Nephron (organoid): ENCODE results near the gene PTCHD1.

Source experiments
- H3K27ac Mint-ChIP-seq, 3 experiments: 2 replicates each; pipeline ENCODE4 v1.8.0; 2020; ENCODE audit warnings: mixed read lengths in 3 of 3, mild to moderate bottlenecking in 2 of 3, moderate library complexity in 1 of 3
- H3K27me3 Mint-ChIP-seq: 2 replicates; pipeline ENCODE4 v1.8.0; 2021; ENCODE audit warnings: low read depth, mild to moderate bottlenecking, moderate library complexity, mixed read lengths
- H3K36me3 Mint-ChIP-seq: 2 replicates; pipeline ENCODE4 v1.8.0; 2020; ENCODE audit warnings: low read depth, mixed read lengths
- H3K4me1 Mint-ChIP-seq: 2 replicates; pipeline ENCODE4 v1.8.0; 2020; ENCODE audit warnings: mixed read lengths
- H3K4me3 Mint-ChIP-seq, 3 experiments: 2 replicates each; pipeline ENCODE4 v1.8.0; 2020; ENCODE audit warnings: mild to moderate bottlenecking in 3 of 3, mixed read lengths in 3 of 3, moderate library complexity in 2 of 3
- H3K9me3 Mint-ChIP-seq: 2 replicates; pipeline ENCODE4 v1.8.0; 2020; ENCODE audit warnings: mixed read lengths
- TF ChIP-seq, protein P1 (sequence below), 3 experiments: fragments of 200-600 bp; sonication (generic); IDR thresholded peaks; one replicate each; pipeline ENCODE4 v1.5.0; 2021; ENCODE audit warnings: antibody characterized with exemption in 3 of 3; ENCODE audit not compliant: unreplicated experiment in 3 of 3

The PTCHD1 gene

GRCh38 chrX:23376581-23376980 is 41.9 kb downstream of the PTCHD1 start:
- H3K4me1 Mint-ChIP-seq = peaks cover 42% of the 10 kb centered on the region
- H3K27ac Mint-ChIP-seq = peak overlapping the region in 2 of 3 experiments; percentile 18 to 28
- H3K4me3 Mint-ChIP-seq = no peak overlapping the region
- H3K27me3 Mint-ChIP-seq = peaks cover 3% of the 10 kb centered on the region
- H3K36me3 Mint-ChIP-seq = no peaks in the 10 kb centered on the region
- TF ChIP-seq, protein P1, sequence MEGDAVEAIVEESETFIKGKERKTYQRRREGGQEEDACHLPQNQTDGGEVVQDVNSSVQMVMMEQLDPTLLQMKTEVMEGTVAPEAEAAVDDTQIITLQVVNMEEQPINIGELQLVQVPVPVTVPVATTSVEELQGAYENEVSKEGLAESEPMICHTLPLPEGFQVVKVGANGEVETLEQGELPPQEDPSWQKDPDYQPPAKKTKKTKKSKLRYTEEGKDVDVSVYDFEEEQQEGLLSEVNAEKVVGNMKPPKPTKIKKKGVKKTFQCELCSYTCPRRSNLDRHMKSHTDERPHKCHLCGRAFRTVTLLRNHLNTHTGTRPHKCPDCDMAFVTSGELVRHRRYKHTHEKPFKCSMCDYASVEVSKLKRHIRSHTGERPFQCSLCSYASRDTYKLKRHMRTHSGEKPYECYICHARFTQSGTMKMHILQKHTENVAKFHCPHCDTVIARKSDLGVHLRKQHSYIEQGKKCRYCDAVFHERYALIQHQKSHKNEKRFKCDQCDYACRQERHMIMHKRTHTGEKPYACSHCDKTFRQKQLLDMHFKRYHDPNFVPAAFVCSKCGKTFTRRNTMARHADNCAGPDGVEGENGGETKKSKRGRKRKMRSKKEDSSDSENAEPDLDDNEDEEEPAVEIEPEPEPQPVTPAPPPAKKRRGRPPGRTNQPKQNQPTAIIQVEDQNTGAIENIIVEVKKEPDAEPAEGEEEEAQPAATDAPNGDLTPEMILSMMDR (IDR thresholded peaks at IDR 0.05; ENCODE audit: unreplicated experiment in 3 of 3) = no peak
- H3K9me3 Mint-ChIP-seq = no peaks in the 10 kb centered on the region

- no peak overlapping the region for H3K4me3 Mint-ChIP-seq
Measured at GRCh38 chrX:23380581-23380980, 45.9 kb downstream of the PTCHD1 start.

GRCh38 chrX:23381099-23382087 is 46.7 kb downstream of the PTCHD1 start:
- H3K27ac Mint-ChIP-seq = peak overlapping the region in 2 of 3 experiments; percentile 14 to 30
- H3K4me3 Mint-ChIP-seq = no peak overlapping the region
- TF ChIP-seq, protein P1 (IDR thresholded peaks at IDR 0.05; ENCODE audit: unreplicated experiment in 3 of 3) = no peak
- peaks cover 3% of the 10 kb centered on the region for H3K27me3 Mint-ChIP-seq
- H3K4me1 Mint-ChIP-seq = peaks cover 32% of the 10 kb centered on the region
- H3K36me3 Mint-ChIP-seq = no peaks in the 10 kb centered on the region
- H3K9me3 Mint-ChIP-seq = no peaks in the 10 kb centered on the region

More at GRCh38 chrX:23380581-23380980, 45.9 kb downstream of the PTCHD1 start:
- Mint-ChIP-seq H3K27me3 (peaks cover 3% of the 10 kb centered on the region), H3K4me1 (peaks cover 29% of the 10 kb centered on the region), H3K36me3 (no peaks in the 10 kb centered on the region), H3K9me3 (no peaks in the 10 kb centered on the region), H3K27ac (no peak overlapping the region)
- TF ChIP-seq, protein P1 (IDR thresholded peaks at IDR 0.05; ENCODE audit: unreplicated experiment in 3 of 3) = no peak

GRCh38 chrX:23382572-23382971 is 47.9 kb downstream of the PTCHD1 start:
- H3K27me3 Mint-ChIP-seq = no peaks in the 10 kb centered on the region
- H3K27ac Mint-ChIP-seq = peak overlapping the region in 2 of 3 experiments; percentile 30
- TF ChIP-seq, protein P1 (IDR thresholded peaks at IDR 0.05; ENCODE audit: unreplicated experiment in 3 of 3) = no peak
- no peak overlapping the region for H3K4me3 Mint-ChIP-seq
- no peaks in the 10 kb centered on the region for H3K9me3 Mint-ChIP-seq
- H3K36me3 Mint-ChIP-seq = no peaks in the 10 kb centered on the region
- peaks cover 31% of the 10 kb centered on the region for H3K4me1 Mint-ChIP-seq

- Mint-ChIP-seq H3K36me3 (no peaks in the 10 kb centered on the region), H3K9me3 (no peaks in the 10 kb centered on the region), H3K27ac (peak overlapping the region in 1 of 3 experiments; percentile 74)
Measured at GRCh38 chrX:23383411-23383810, 48.8 kb downstream of the PTCHD1 start.

More at GRCh38 chrX:23383411-23383810, 48.8 kb downstream of the PTCHD1 start:
- peaks cover 34% of the 10 kb centered on the region for H3K4me1 Mint-ChIP-seq
- no peaks in the 10 kb centered on the region for H3K27me3 Mint-ChIP-seq
- H3K4me3 Mint-ChIP-seq = no peak overlapping the region
- TF ChIP-seq, protein P1 (IDR thresholded peaks at IDR 0.05; ENCODE audit: unreplicated experiment in 3 of 3) = no peak
